K562 (cell line): ENCODE data around the gene LRRC75A.

ENCODE experiments used
- FOXJ3 ChIP-seq: sonication (generic); formaldehyde crosslinking; IDR thresholded peaks from 2 replicates; pipeline ENCODE4 v1.4.0; 2020; ENCODE audit warnings: mild to moderate bottlenecking, missing genetic modification reagents
- GATA2 ChIP-seq: sonication (generic); formaldehyde crosslinking; IDR thresholded peaks from 2 replicates; pipeline ENCODE4 v1.4.0; 2020; ENCODE audit warnings: mild to moderate bottlenecking, missing genetic modification reagents
- KDM1A ChIP-seq, 2 experiments: fragments of 450-650 bp; IDR thresholded peaks; 2 replicates each; pipeline ENCODE4 v1.6.1; 2016; ENCODE audit warnings: mild to moderate bottlenecking in 2 of 2
- LARP7 ChIP-seq: fragments of 450-650 bp; IDR thresholded peaks from 2 replicates; pipeline ENCODE4 v1.6.1; 2016
- MAZ ChIP-seq, 2 experiments: fragments of 450-650 bp in 1 of 2; sonication (generic) in 1 of 2; formaldehyde crosslinking; IDR thresholded peaks in 1 of 2; conservative IDR thresholded peaks in 1 of 2; 2 replicates each; pipeline versions ENCODE4 v1.4.0 to v1.5.0; 2020; ENCODE audit warnings: mild to moderate bottlenecking in 1 of 2, missing genetic modification reagents in 1 of 2
- NFIC ChIP-seq: fragments of 450-650 bp; IDR thresholded peaks from 2 replicates; pipeline ENCODE4 v1.6.1; 2017; ENCODE audit warnings: mild to moderate bottlenecking, inconsistent platforms
- RAD51 ChIP-seq: fragments of 450-650 bp; IDR thresholded peaks from 2 replicates; pipeline ENCODE4 v1.7.1; 2016; ENCODE audit warnings: low read depth, mild to moderate bottlenecking, borderline replicate concordance
- ZNF175 ChIP-seq: fragments of 200-800 bp; sonication (Bioruptor generic); IDR thresholded peaks from 2 replicates; pipeline ENCODE4 v1.6.1; 2016; ENCODE audit warnings: low read depth, mild to moderate bottlenecking, missing genetic modification characterization, missing compliant biosample characterization
- TF ChIP-seq, protein P1 (sequence below): sonication (generic); formaldehyde crosslinking; IDR thresholded peaks from 2 replicates; pipeline ENCODE4 v1.8.0; 2022; ENCODE audit warnings: mild to moderate bottlenecking, missing genetic modification reagents
- TF ChIP-seq, protein P2 (sequence below): fragments of 250-450 bp; sonication (Bioruptor Pico); IDR thresholded peaks from 2 replicates; pipeline ENCODE4 v1.8.0; 2022; ENCODE audit warnings: moderate library complexity, mild to moderate bottlenecking, inconsistent platforms
- TF ChIP-seq, protein P3 (sequence below): sonication (generic); formaldehyde crosslinking; IDR thresholded peaks from 2 replicates; pipeline ENCODE4 v1.8.1; 2023; ENCODE audit warnings: mild to moderate bottlenecking, missing genetic modification reagents, moderate library complexity

DNA sequence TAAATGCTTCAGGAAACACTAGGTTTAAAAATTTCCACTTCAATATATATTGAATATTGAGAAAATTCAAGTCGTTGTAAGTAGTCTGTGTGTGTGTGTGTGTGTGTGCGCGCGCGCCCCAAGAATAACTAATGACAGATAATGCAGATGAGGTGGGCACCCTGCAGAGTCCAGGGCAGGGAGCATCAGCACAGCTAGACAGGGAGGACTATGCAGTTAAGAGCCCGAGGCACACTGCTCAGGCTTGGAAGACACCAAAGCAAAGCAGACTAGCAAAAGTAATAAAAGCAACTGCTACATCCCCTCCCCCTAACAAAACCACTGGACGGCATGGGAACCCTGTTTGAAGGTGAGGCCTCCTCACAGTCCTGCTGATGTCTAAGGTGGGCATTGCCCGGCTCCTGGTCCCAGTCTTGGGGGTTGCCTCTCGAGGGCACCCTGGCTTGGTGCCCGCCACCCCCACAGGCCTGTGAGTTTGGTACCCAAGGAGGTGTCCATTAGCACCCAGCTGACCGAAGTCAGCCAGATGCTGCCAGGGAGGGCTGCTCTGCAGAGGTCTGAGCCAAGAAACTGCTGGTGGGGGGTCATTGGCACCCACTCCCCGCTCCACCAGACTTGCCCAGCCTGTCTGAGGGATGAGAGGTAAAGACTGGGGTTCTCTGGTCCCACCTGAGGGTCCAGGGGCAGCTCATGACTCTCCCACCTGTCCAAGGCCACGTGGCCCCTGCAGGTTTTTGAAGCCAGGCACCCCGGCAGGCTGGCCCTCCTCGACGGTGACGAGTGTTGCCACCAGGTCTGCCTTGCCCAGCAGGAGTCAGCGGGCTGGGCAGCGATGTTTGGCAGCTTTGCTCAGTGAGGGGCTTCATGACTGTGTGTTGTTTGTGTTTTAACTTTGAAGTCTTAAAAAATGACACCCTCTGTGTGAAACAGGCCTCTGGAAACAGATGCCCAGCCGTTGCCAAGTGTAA, 18.7 kb downstream of the LRRC75A start:
- TF ChIP-seq MAZ (CRISPR knock-in tag; conservative IDR thresholded peaks at IDR 0.05 in 1 of 2, IDR thresholded peaks at IDR 0.05 in 1 of 2), result no peak
- TF ChIP-seq, protein P1, sequence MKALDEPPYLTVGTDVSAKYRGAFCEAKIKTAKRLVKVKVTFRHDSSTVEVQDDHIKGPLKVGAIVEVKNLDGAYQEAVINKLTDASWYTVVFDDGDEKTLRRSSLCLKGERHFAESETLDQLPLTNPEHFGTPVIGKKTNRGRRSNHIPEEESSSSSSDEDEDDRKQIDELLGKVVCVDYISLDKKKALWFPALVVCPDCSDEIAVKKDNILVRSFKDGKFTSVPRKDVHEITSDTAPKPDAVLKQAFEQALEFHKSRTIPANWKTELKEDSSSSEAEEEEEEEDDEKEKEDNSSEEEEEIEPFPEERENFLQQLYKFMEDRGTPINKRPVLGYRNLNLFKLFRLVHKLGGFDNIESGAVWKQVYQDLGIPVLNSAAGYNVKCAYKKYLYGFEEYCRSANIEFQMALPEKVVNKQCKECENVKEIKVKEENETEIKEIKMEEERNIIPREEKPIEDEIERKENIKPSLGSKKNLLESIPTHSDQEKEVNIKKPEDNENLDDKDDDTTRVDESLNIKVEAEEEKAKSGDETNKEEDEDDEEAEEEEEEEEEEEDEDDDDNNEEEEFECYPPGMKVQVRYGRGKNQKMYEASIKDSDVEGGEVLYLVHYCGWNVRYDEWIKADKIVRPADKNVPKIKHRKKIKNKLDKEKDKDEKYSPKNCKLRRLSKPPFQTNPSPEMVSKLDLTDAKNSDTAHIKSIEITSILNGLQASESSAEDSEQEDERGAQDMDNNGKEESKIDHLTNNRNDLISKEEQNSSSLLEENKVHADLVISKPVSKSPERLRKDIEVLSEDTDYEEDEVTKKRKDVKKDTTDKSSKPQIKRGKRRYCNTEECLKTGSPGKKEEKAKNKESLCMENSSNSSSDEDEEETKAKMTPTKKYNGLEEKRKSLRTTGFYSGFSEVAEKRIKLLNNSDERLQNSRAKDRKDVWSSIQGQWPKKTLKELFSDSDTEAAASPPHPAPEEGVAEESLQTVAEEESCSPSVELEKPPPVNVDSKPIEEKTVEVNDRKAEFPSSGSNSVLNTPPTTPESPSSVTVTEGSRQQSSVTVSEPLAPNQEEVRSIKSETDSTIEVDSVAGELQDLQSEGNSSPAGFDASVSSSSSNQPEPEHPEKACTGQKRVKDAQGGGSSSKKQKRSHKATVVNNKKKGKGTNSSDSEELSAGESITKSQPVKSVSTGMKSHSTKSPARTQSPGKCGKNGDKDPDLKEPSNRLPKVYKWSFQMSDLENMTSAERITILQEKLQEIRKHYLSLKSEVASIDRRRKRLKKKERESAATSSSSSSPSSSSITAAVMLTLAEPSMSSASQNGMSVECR (CRISPR knock-in tag), result no peak
- no peak for TF ChIP-seq GATA2
- no peak for TF ChIP-seq ZNF175
- TF ChIP-seq, protein P2, sequence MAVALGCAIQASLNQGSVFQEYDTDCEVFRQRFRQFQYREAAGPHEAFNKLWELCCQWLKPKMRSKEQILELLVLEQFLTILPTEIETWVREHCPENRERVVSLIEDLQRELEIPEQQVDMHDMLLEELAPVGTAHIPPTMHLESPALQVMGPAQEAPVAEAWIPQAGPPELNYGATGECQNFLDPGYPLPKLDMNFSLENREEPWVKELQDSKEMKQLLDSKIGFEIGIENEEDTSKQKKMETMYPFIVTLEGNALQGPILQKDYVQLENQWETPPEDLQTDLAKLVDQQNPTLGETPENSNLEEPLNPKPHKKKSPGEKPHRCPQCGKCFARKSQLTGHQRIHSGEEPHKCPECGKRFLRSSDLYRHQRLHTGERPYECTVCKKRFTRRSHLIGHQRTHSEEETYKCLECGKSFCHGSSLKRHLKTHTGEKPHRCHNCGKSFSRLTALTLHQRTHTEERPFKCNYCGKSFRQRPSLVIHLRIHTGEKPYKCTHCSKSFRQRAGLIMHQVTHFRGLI, result no peak
- TF ChIP-seq LARP7, result no peak
- no peak for TF ChIP-seq RAD51
- no peak for TF ChIP-seq KDM1A (IDR thresholded peaks at IDR 0.05)
- TF ChIP-seq, protein P3, sequence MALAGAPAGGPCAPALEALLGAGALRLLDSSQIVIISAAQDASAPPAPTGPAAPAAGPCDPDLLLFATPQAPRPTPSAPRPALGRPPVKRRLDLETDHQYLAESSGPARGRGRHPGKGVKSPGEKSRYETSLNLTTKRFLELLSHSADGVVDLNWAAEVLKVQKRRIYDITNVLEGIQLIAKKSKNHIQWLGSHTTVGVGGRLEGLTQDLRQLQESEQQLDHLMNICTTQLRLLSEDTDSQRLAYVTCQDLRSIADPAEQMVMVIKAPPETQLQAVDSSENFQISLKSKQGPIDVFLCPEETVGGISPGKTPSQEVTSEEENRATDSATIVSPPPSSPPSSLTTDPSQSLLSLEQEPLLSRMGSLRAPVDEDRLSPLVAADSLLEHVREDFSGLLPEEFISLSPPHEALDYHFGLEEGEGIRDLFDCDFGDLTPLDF (CRISPR knock-in tag), result no peak
- TF ChIP-seq FOXJ3 (CRISPR knock-in tag), result no peak
- TF ChIP-seq NFIC, result no peak
